Right ventricle myocardium inferior (tissue), 1 donor: ENCODE results near the gene MVB12B. TPM values are rescaled to one million over a fixed set of nuclear protein-coding genes. Genes with fewer than 3 reads are reported as not detected.
"Not testable (repeated sequence)": the region's sequence is repeated elsewhere in the genome, so short reads cannot be mapped to it uniquely, and the experiment has no call there.

ENCODE experiments used
- ATAC-seq: fragments of 200-7000 bp; cut with Tn5 transposase; one replicate; pipeline ENCODE4 v1.9.1; 2020; ENCODE audit warnings: mild to moderate bottlenecking, moderate library complexity
- DNase-seq: peaks from one replicate; pipeline ENCODE4 v3.0.0; 2021; ENCODE audit errors: missing footprints
- intact Hi-C: fragments of 100-400 bp; cut with DNase I; formaldehyde crosslinking; loops from one replicate; pipeline ENCODE4 v1.11.0; 2022
- total RNA-seq: library from RNA; stranded (reverse); fragmentation: NEBNext Ultra II Directional; extraction: Animal tissue kit (Norgen Biotek cat#: 25700); gene quantifications from one replicate; pipeline ENCODE4 v1.2.1, GENCODE V29; 2021
- donor health status: DM: no; HTN: yes; CAD: no; lungs with severe emphysema.

MVB12B gene
- total RNA-seq, 1 donor from 2014 or later = 12.7 TPM

DNA sequence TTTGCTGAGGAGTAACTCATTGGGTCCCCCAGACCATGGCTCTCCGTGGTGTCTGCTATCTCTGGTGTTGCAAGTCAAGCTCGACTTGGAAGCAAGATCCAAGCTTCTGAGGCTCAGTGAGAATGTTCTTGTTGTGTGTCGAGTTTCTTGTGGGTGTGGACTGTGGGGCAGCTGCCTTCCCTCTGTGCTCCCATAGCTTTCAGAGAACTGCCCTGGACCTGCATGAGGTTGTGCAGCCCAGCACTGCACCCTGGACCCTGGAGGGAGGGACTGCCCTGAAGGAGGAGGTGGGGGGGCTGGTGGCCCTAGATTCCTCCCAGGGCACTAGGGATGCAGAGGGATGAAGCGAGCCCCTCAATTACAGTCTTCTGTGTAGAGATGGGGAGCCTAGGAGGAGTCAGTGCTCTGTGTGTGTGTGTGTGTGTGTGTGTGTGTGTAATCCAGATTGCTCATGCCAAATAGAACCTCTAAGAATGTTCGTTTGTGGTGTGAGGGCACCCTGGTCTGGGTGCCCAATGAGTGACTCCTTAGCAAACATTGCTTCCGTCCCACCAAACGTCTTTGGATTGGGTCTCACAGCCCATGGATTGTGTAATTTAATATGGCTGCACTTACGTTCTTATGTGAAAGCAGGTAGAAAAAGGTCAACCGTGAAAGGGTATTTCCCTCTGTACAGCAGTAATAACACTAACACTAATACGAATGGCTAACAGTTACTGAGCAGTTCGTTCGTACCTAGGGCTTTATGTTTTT is 143.8 kb downstream of the MVB12B start:
- no peak for DNase-seq

DNA sequence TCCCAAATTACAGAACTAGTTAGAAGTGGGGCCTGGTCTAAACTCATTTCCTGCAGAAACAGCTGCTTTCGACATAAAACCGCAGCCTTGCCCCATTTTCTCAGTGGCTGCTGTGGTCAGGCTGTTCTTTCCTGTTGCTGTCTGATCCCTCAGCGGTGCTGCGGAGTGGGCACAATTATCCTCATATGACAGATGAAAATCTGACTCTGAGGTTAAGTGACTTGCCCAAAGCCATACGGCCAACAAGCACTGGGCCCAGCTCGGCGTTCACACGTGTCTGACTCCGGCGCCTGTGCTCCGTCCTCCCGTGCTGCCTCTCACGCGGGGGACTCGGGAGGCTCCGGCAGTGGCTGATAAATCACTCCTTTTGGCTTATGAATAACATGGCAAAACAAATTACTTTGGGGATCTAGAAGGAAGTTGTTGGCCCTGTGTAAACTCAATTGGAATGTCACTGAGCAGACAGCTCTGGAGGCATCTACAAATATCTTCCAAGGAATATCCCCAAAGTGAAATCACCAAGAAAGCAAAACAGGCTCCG is 144.5 kb downstream of the MVB12B start:
- DNase-seq = peak; percentile 91
- intact Hi-C loops = no loop called here
- ATAC-seq = peak; percentile 79

More for the DNA sequence above, 143.8 kb downstream of the MVB12B start:
- intact Hi-C loops = no loop called here
- no peak for ATAC-seq

DNA sequence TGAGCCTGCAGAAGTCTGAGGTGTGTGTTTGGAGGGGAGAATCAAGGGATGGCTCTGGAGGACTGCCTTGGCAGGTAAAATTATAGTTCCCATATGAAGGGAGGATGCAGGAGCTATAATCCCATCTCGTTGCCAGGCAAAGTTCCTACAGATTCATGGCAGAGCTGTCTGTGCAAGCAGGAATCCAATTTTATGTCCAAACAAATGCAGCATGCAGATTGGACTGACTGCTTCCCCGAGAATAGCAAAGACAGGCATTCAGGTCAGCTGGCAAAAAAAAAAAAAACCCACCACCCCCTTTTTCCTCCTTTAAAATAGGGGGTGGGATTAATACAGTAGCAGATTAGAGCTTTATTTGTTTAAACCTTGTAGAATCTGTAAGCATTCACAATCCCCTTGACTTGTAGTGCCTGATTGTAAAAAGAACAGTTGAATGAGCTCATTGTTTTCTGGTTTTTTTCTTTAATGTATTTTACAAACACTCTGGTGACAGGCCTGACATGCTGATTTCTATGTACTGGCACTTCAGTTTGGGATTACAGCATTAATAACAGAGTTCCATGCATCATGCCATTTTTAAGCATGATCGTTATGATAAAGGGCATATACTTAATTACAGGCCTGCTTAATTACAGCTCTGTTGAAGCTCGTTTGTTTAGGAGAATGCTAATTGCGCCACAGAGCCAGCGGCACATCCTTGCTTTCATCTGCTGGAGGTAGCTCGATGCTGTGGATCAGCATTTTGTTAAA is 145.7 kb downstream of the MVB12B start:
- ATAC-seq (no peak), DNase-seq (no peak)
- intact Hi-C loops = no loop called here

DNA sequence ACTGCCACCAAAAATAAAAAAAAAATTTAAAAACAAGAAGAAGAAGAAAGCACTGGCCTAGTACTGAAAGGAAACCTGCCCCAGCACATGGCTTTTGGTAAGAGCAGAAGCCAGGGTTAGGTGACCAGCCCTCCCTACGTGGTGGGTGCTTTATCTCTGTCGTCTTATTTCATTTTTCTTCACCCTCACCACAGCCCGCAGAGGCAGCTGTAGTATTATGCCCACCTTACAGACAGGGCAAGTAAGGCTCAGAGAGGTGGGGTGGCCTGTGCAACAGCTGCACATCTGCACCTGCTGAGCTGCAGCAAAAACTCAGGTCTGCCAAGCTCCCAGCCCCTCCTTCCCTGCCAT is 146.3 kb downstream of the MVB12B start:
- no peak for DNase-seq

DNA sequence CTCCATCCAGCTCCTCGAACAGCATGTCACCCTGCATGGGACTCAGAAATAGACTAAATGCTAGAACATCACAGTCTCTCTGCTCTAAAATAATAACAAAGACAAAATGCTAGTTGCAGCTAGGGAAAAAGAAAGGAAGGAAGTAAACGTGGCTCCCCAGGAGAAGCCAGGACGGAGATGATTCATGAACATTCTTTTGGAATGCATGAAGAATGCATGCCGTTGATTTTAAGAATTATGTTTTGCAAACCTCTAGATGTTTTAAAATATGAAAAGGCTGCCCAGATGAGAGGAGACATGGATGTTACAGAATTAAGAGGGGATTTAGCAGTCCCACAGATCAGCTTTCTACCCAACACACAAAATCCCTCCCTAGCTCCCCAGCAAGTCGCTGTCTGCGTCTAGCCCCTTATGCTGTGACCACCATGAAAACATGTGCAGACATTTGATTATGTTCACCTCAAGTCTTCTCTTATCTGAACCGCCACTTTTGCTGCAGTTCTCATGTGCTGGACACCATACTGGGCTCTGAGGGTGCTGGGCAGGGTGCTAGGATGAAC is 147.7 kb downstream of the MVB12B start:
- ATAC-seq = no peak
- intact Hi-C loops = no loop called here
- no peak for DNase-seq

More for the DNA sequence above, 146.3 kb downstream of the MVB12B start:
- ATAC-seq = no peak
- intact Hi-C loops = no loop called here

DNA sequence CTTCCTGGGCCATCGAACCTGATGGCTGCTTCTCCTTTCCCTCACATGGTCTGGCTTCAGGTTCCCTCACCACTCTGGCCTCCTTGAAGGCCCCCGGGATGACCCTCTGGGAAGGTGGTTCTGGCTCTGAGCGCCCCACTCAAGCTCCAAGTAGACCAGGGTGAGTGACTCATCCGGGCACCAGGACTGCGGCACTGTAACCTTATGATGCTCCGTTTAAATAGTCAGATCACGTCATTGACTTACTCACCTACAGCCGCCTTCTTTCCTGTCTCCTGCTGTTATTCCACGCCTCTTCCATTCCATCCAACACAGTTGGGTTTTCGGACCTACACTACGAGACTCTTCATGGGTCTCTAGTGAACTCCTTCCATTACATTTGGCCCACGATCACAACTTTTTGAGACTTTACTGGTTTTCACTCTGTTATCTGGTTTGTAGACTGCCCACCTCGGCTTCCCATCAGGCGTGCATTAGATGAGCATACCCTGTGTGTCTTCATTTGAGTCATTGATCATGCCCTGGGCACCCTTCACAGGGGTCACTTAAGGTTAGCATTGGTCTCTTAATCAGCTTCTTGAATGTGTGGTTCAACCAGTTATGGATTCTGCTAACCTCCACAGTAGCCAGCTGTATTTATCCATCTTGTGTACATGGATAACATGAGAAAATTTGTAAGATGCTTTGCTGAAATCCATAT is 148.3 kb downstream of the MVB12B start:
- ATAC-seq = no peak
- no peak for DNase-seq
- intact Hi-C loops = no loop called here

DNA sequence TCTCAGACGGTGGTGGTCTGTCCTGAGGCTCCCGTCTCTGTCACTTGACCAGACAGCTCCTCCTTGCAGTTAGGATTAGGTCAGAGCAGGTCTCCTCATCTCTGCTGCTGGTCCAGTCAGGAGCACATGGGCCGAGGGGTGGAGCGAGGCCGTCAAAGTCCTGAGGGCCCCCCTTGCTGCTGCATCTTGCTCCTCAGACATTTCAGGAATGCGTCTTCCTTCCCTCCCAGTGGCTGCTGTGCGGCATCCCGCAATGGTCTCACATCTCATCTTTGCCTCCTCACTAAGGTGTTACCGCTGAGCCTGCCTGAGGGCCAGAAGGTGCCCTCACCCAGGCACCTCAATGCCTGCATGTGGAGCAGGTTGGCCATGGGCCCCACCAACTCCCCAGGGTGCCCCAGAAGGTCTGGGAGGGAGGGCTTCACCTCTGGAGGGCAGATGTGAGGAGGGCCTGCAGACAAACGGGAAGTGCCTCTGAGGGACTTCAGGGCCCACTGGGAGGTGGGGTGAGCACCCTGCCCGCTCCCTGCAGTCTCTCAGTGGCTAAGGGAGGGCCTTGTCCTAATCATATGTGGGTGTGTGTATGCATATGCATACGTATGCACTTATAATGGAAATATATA is 149.4 kb downstream of the MVB12B start:
- ATAC-seq (no peak), DNase-seq (no peak)
- intact Hi-C loops = no loop called here

DNA sequence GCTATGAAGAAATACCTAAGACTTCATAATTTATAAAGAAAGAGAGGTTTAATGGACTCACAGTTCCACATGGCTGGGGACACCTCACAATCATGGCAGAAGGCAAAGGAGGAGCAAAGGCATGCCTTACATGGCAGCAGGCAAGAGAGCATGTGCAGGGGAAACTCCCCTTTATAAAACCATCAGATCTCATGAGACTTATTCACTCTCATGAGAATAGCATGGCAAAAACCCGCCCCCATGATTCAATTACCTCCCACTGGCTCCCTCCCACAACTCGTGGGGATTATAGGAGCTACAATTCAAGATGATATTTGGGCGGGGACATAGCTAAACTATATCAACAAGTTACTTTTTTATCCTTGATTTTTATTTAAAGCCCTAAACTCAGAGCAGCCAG is 150.8 kb downstream of the MVB12B start:
- ATAC-seq, intact Hi-C loops, DNase-seq: not testable (repeated sequence)

DNA sequence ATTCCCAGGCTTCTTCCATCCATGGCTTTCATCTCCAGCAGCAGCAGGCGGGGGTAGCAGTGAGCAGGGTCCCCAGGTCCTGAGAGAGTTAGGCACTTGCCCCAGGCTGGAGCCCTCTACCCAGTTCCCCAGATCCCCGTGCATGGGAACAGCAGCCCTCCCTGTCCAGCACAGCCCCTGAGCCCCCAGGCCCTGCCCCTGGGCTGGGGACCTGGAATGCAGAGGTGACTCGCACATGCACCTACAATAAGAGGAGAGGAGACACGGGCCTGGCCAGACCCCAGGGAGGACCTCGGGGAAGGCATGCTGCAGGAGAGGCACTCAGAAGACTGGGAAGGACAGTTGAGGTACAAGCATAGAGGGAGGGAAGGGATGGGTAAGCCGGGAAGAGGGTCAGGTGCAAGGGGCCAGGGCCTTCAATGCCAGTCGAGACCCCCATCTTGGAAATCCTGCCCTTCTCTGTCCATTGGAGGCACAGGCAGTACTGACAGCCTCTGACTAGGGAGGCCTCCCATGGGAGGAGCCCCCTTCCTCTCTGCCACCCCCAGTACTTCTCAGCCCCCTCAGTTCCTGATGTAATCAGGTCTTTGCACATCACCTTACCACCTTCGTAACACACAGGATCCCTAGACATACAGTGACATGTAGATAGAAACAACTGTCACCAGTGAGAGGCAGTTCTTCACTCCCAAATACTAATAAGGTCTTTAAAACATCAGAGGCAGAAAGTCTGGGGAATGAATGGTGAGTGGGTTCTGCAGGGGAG is 151.8 kb downstream of the MVB12B start:
- intact Hi-C loops = no loop called here
- no peak for DNase-seq
- no peak for ATAC-seq

DNA sequence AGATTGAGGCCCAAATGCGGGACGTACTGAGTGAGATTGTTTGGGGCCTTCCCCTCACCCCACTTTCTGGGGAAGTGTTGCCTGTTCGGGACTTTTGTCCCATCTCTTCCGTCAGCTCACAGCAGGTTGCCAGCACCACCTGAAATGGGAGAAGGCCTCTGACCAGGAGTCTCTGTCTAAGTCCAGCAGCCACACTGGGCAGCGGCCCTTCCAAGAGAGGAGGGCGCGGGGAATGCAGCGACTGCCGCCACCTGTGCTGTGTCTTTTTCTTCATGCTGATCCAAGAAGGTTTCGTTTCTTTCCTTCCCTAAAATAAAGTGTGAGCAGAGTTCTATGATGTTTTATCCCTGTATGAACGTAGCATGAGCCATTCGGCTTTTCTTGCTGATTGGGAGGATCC is 152.9 kb downstream of the MVB12B start:
- intact Hi-C loops = no loop called here

DNA sequence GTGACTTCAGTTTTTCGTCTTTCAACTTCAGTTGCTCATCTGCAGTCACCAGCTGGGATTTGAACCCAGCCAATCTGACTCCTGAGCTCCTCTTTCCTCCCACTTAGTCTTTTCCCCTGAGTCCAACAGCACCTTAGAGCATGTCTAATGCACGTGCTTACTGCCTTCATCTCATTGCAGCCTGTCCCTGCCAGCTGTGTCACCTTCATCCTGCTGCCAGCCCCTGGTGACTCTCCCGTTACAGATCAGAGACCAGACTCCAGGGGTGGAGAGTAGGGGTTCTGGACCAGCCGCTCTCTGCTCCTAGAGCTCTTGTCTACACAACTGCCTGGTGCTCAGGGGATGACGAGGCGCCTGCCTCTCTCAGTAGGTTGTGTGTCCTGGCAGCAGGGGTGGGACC is 154.2 kb downstream of the MVB12B start:
- intact Hi-C loops = no loop called here
- ATAC-seq = no peak
- no peak for DNase-seq

More for the DNA sequence above, 152.9 kb downstream of the MVB12B start:
- ATAC-seq (no peak), DNase-seq (no peak)

DNA sequence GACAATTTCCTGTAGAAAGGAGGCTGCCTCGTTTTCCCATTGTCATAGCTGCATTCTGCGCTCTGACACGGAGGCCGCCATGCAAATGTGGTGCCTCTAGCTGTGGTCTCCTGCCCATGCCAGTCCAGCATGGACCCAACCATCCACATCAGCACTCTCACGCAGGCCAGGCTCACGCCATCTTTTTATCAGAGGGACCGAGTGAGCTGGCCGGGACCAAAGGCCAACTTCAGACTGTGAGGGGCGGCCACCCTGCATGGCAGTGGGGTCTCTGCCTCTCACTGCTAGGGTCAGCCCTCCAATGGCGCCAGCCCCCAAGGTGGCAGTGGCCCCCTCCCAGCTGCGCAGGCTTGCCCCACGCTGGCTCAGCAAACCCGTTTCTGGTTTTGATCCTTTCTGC is 155.2 kb downstream of the MVB12B start:
- DNase-seq (no peak), ATAC-seq (no peak)
- intact Hi-C loops = no loop called here

DNA sequence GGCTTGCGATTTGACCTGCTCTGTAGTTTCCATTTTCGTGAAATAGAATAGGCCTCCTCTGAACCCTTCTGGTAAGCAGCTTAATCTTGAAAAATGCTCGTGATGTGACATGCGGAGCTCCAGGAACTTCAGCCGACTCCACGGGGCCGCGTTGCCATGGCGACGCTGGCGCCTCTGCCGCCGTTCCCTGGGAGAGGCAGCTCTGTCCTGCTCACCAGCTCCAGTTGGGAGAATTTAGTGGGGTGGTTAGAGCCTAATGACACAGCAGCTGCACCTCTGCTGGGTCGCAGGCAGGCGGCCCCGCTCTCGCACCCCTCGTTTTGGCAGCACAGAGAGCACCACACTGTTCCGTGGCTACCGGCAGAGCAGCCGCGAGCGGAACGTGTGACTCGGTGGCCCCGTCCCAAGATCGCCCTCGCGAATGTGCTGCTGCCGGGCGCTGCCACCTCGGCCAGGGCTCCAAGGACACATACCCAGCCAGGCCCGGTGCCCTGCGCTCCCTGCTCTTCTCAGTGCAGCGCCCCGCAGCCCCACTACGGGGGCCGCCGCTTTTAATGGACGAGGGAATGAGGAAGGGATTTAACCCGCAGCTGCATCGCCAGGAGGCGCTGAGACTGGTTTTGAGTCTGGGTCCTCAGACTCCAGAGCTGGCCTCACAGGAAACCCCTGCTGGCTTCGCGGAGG is 155.9 kb downstream of the MVB12B start:
- intact Hi-C loops = no loop called here
- DNase-seq (no peak), ATAC-seq (peak; percentile 23)

DNA sequence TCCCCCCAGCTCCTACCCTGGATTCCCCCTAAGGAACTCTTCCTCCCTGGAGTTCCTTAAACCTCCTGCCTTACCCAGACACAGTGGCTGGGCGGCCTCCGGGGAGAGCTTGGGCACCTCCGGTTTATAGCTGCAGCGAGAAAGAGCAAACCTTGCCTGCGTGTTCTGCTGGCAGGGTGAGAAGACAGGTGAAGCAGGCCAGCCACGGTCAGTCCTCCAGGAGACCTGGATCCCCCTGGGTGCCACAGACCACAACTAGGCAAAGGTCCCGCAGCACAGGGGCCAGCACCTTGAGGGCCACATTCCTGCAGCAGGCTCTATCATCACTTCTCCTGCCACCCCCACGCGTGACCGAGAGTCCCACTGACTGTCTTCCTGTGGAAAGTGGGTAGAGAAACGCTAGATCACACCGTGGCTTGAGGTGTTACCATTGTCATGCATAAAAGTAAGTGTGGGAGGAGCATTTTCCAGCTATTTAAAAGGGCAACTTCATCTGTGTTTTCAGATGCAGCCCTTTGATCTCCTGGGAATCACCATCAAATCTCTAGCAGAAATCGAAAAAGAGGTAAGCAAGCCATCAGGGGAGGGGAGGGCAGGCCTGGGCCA is 156.9 kb downstream of the MVB12B start:
- intact Hi-C loops = no loop called here
- DNase-seq = no peak
- ATAC-seq = no peak

DNA sequence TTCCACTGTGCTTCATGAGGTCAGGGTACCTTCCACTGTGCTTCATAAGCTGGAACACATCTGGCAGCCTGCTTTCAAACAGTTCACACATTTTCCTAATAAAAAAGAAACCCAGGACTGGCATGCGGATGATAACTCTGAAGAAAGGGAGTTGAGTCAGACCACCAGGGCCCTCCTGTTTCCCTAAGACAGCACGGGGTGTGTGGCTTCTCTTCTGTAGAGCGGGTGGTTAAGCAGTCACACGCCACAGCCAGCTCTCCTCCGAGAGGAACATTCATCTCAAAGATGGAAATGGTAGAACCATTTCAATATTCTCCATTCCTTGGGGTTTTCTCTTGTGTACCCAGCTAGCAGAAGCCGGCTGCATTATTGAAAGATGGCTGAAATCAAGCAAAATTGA is 159.0 kb downstream of the MVB12B start:
- DNase-seq = no peak
- intact Hi-C loops = no loop called here
- no peak for ATAC-seq

DNA sequence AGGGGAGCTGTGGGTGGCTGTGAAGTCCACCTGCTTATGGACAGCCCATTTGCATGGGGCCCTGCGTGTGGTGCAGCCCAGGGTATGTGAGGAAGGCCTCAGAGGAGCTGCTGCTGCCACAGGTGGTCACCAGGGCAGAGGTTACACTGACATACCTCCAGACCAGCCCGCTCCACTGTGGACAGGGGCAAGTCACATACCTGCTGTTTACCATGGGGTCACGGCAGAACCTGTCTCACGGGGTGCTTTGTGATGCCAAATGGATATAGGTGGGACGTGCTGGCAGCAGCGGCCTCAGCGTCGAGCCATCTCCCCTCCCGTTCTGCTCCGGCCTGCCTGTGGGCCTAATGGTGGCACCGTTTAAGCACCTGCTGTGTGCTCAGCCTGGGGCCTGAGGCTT is 159.6 kb downstream of the MVB12B start:
- no peak for DNase-seq
- intact Hi-C loops = no loop called here

DNA sequence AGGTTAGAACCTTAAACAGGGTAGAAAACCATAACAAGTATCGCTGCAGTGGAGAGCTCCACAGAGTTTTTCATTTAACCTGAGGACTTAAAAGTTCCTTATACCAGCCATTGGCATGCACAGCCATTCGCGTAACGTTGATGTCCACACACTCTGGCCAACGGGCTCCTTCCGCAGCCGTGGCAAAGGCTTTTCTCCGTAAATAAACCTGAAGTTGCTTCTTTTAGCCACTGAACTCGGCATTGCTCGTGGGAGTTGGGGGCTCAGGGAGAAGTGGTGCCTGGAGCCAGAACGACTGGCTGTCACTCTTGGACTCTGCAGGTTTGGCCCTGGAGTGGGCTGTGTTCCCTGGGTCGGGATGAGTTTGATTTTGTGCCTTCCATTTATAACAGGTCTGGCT is 161.2 kb downstream of the MVB12B start:
- no peak for DNase-seq
- no peak for ATAC-seq
- intact Hi-C loops = loop anchor here (2.0 kb wide), 1 partner anchor 87 kb away; no protein-coding TSS in a partner anchor

More for the DNA sequence above, 159.6 kb downstream of the MVB12B start:
- ATAC-seq = no peak
